Ishikawa (cell line): ENCODE data around the gene AGPAT2.

Experiments used
- EP300 ChIP-seq: IDR thresholded peaks from 2 replicates; pipeline ENCODE4 v1.6.1; 2012; ENCODE audit warnings: borderline replicate concordance
- YY1 ChIP-seq: IDR thresholded peaks from 2 replicates; pipeline ENCODE4 v1.6.1; 2012; ENCODE audit warnings: low read depth

- TF ChIP-seq YY1: peak; percentile 80; the same call in 1 of the 2 replicates
- TF ChIP-seq EP300: peak; percentile 45; the same call in 1 of the 2 replicates
Measured at GRCh38 chr9:136728080-136728547, 40.9 kb upstream of the AGPAT2 start.
